ENCODE results near the gene PWWP2B.

The PWWP2B gene

DNA sequence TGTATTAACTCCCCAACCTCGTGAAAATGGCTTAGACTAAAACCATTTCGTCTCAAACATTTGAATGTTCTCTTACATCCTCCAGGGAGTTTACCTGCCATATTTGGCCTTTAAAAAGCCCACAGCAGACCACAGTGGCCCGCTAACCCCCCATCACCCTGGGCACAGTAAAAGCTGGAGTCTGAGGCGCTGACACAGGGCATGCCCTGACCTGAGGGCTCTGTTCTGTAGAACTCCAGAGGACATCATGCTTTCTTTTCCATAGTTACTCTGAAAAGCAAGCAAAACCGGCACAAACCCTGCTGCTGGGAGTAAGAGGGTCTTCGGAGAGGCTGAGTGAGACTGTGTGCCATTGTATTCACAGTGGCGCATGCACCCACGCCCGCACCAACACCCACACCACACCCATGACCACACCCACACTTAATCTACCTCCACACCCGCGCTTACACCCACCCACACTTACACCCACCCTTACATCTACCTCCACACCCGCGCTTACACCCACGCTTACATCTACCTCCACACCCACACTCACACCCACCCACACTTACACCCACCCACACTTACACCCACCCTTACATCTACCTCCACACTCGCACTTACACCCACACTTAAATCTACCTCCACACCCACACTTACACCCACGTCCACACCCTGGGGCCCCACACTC, 32.9 kb upstream of the PWWP2B start:
- TF ChIP-seq CTCF (conservative IDR thresholded peaks at IDR 0.05): no peak
- TF ChIP-seq ZFX (IDR thresholded peaks at IDR 0.05): no peak
- H3K27ac ChIP-seq: no peak overlapping the region

DNA sequence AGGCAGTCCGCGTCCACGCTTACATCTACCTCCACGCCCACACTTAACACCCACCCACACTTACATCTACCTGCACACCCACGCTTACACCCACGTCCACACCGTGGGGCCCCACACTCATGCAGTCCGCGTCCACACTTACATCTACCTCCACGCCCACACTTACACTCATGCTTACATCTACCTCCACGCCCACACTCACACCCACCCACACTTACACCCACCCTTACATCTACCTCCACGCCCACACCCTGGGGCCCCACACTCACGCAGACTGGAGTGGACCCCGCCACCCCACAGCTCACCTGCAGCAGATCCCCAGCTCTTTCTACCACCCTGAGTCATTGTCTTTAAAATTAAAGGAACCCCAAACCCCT, 32.4 kb upstream of the PWWP2B start:
- no peak overlapping the region for H3K27ac ChIP-seq

DNA sequence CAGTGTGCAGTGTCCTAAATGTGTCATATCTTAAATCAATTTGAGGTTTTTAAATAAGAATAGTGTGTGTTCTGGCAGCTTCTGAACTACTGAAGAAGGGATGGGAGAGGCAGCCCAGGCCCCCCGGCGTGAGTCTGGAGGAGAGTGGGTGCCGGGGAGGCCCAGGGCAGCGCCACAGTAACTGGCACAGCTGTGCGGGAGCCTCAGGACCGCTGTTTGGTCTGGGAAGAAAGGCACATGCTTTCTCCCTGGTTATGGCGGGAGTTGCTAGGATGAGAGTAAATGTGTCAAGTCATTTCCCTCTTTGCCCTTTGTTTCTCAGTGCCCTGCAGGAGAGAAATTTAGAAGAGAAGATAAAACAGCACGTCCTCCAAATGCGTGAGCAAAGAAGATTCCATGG, 31.9 kb upstream of the PWWP2B start:
- TF ChIP-seq ZFX (IDR thresholded peaks at IDR 0.05) (no peak), CTCF (conservative IDR thresholded peaks at IDR 0.05) (no peak)
- no peak overlapping the region for H3K27ac ChIP-seq

More for the DNA sequence above, 32.4 kb upstream of the PWWP2B start:
- TF ChIP-seq ZFX (IDR thresholded peaks at IDR 0.05) (no peak), CTCF (conservative IDR thresholded peaks at IDR 0.05) (no peak)

- H3K27ac ChIP-seq: no peak overlapping the region
- TF ChIP-seq CTCF (conservative IDR thresholded peaks at IDR 0.05) (no peak), ZFX (IDR thresholded peaks at IDR 0.05) (no peak)
Observed at GRCh38 chr10:132366006-132366405, 31.0 kb upstream of the PWWP2B start.

DNA sequence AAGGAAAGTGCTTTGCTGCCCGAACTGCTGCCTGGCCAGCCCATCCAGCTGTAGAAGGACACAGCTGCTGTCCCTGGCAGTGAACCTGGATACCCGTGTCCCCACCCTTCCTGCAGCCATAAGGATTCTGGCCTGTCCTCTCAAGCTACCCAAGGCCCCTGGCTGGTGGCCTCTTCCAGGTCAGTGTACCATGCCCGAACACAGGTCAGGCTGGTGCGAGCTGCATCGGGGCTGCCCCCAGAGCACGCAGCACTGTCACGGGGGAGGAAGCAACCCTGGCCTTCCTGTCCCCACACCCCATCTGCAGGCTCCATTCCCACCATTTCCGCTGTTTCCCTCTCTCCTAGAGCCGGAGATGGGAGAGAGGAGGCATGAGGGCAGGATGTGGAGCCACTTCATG, 30.5 kb upstream of the PWWP2B start:
- H3K27ac ChIP-seq: no peak overlapping the region
- TF ChIP-seq CTCF (conservative IDR thresholded peaks at IDR 0.05) (no peak), ZFX (IDR thresholded peaks at IDR 0.05) (no peak)

GRCh38 chr10:132368391-132368790, 28.6 kb upstream of the PWWP2B start:
- no peak for TF ChIP-seq ZFX (IDR thresholded peaks at IDR 0.05)
- no peak for TF ChIP-seq CTCF (conservative IDR thresholded peaks at IDR 0.05)
- no peak overlapping the region for H3K27ac ChIP-seq

- H3K27ac ChIP-seq: no peak overlapping the region
- TF ChIP-seq ZFX (IDR thresholded peaks at IDR 0.05) (no peak), CTCF (conservative IDR thresholded peaks at IDR 0.05) (no peak)
Observed at GRCh38 chr10:132368881-132369635, 27.9 kb upstream of the PWWP2B start.
